Fibroblast of the aortic adventitia (primary cell): ENCODE measurements around the gene NFS1. TPM values are rescaled to one million over a fixed set of nuclear protein-coding genes. Genes with fewer than 3 reads are reported as not detected.
A peak's percentile ranks its signal among the peaks of the same experiment; 100 is the strongest.

Experiments
- DNase-seq: peaks from one replicate; pipeline ENCODE4 v3.0.0-alpha.2; 2010; ENCODE audit warnings: low read depth
- H3K4me3 ChIP-seq: 2 replicates; pipeline ENCODE4 v1.5.1; 2011; ENCODE audit warnings: low read depth, mild to moderate bottlenecking, control low read depth, low read length, moderate library complexity
- CTCF ChIP-seq: IDR thresholded peaks from 2 replicates; pipeline ENCODE4 v1.5.1; 2011; ENCODE audit warnings: mild to moderate bottlenecking, low read length, control low read depth, inconsistent platforms; ENCODE audit not compliant: insufficient read depth
- total RNA-seq: library from RNA; depleted of rRNA; stranded (reverse); fragments of >200 nt; gene quantifications from 2 replicates; pipeline ENCODE4 v1.2.3, GENCODE V29; 2012; ENCODE audit warnings: low replicate concordance

NFS1 gene
- total RNA-seq, 1 donor, result 19.9 TPM

- no peak for DNase-seq
- TF ChIP-seq CTCF, result no peak
- H3K4me3 ChIP-seq, result peak overlapping the region; percentile 11
These were observed 39.4 kb upstream of the NFS1 start for GRCh38 chr20:35738410-35739179.

GRCh38 chr20:35737865-35738333 is 38.7 kb upstream of the NFS1 start:
- no peak for DNase-seq
- no peak for TF ChIP-seq CTCF
- no peak overlapping the region for H3K4me3 ChIP-seq

- TF ChIP-seq CTCF, result no peak
- peak overlapping the region; percentile 11 for H3K4me3 ChIP-seq
- peak; percentile 37 for DNase-seq
These were observed 36.8 kb upstream of the NFS1 start for GRCh38 chr20:35735826-35736470.

GRCh38 chr20:35734777-35735649 is 35.9 kb upstream of the NFS1 start:
- H3K4me3 ChIP-seq, result no peak overlapping the region
- no peak for DNase-seq
- no peak for TF ChIP-seq CTCF

GRCh38 chr20:35734374-35734773 is 35.2 kb upstream of the NFS1 start:
- no peak for DNase-seq
- TF ChIP-seq CTCF, result no peak
- H3K4me3 ChIP-seq, result no peak overlapping the region

GRCh38 chr20:35732644-35732982 is 33.5 kb upstream of the NFS1 start:
- TF ChIP-seq CTCF, result no peak
- no peak for DNase-seq
- no peak overlapping the region for H3K4me3 ChIP-seq
